CD4-positive, CD25-positive, alpha-beta regulatory T cell (primary cell): ENCODE measurements around the gene EEA1. TPM values are rescaled to one million over a fixed set of nuclear protein-coding genes. Genes with fewer than 3 reads are reported as not detected.

Source experiments
- ATAC-seq, 2 donors: fragments of 150-1000 bp; cut with Tn5 transposase; one replicate each; pipeline ENCODE4 v1.10.0; 2021; ENCODE audit warnings: low read depth in 2 of 2, moderate number of reproducible peaks in 2 of 2, moderate library complexity in 1 of 2
- DNase-seq, 3 donors: peaks; one replicate each; pipeline versions ENCODE4 v3.0.0 to v3.0.0-alpha.2; 2012 to 2022; ENCODE audit warnings: mixed read lengths in 1 of 3
- H3K27ac ChIP-seq: one replicate; pipeline ENCODE4 v1.7.0; 2013; ENCODE audit warnings: mild to moderate bottlenecking, low read length; ENCODE audit not compliant: insufficient read depth, poor library complexity, severe bottlenecking
- H3K27me3 ChIP-seq: one replicate; pipeline ENCODE4 v1.7.0; 2013; ENCODE audit warnings: low read length; ENCODE audit not compliant: control insufficient read depth, insufficient read depth
- H3K36me3 ChIP-seq: one replicate; pipeline ENCODE4 v1.7.0; 2013; ENCODE audit warnings: mild to moderate bottlenecking, low read length, moderate library complexity; ENCODE audit not compliant: control insufficient read depth, insufficient read depth
- H3K4me1 ChIP-seq: 2 replicates; pipeline ENCODE4 v1.7.0; 2013; ENCODE audit warnings: mild to moderate bottlenecking, low read length; ENCODE audit not compliant: insufficient read depth, control insufficient read depth, poor library complexity, severe bottlenecking
- H3K4me3 ChIP-seq: one replicate; pipeline ENCODE4 v1.7.0; 2013; ENCODE audit warnings: low read depth, mild to moderate bottlenecking, low read length, moderate library complexity
- H3K9me3 ChIP-seq, 2 experiments: 1 replicate in 1 of 2; 2 replicates in 1 of 2; pipeline ENCODE4 v1.7.0; 2013; ENCODE audit warnings: low read length in 2 of 2, mild to moderate bottlenecking in 1 of 2, moderate library complexity in 1 of 2; ENCODE audit not compliant: control insufficient read depth in 2 of 2
- H3K27ac Mint-ChIP-seq, 3 donors: one replicate each; pipeline ENCODE4 v1.8.0; 2020 to 2022; ENCODE audit warnings: mild to moderate bottlenecking in 3 of 3, mixed read lengths in 3 of 3, moderate library complexity in 2 of 3
- H3K27me3 Mint-ChIP-seq: one replicate; pipeline ENCODE4 v1.8.0; 2022; ENCODE audit warnings: mild to moderate bottlenecking, mixed read lengths
- H3K36me3 Mint-ChIP-seq: one replicate; pipeline ENCODE4 v1.8.0; 2020; ENCODE audit warnings: mixed read lengths
- H3K4me1 Mint-ChIP-seq, 4 donors: one replicate each; pipeline ENCODE4 v1.8.0; 2020 to 2022; ENCODE audit warnings: mixed read lengths in 4 of 4, mild to moderate bottlenecking in 1 of 4
- H3K4me3 Mint-ChIP-seq, 4 donors: one replicate each; pipeline ENCODE4 v1.8.0; 2020 to 2022; ENCODE audit warnings: mild to moderate bottlenecking in 4 of 4, mixed read lengths in 4 of 4, moderate library complexity in 3 of 4
- H3K9me3 Mint-ChIP-seq, 7 donors: one replicate each; pipeline ENCODE4 v1.8.0; 2020 to 2022; ENCODE audit warnings: mixed read lengths in 7 of 7, mild to moderate bottlenecking in 3 of 7, moderate library complexity in 2 of 7
- polyA plus RNA-seq, 4 donors: library from polyadenylated mRNA; unstranded; fragments of 300-500 nt; fragmentation: Illumina TruSeq; gene quantifications; one replicate each; pipeline ENCODE4 v1.2.3, GENCODE V29; 2021
- total RNA-seq: library from RNA; stranded (reverse); gene quantifications from one replicate; pipeline ENCODE4 v1.2.3, GENCODE V29; 2022

The EEA1 gene
- total RNA-seq (11.8 TPM), polyA plus RNA-seq (1 to 10 TPM; 5.8 to 9.0 (median 6.6) TPM)

- Mint-ChIP-seq H3K4me3 (peak within 1 kb of the TSS; percentile 89 to 94 (median 92)), H3K36me3 (peaks cover 4% of the 10 kb centered on the region), H3K27me3 (no peaks in the 10 kb centered on the region), H3K27ac (peak within 1 kb of the TSS; percentile 90 to 98 (median 95)), H3K4me1 (peaks cover 16 to 38% (median 27%) of the 10 kb centered on the region in 4 donors), H3K9me3 (peaks cover 0 to 1% (median 0%) of the 10 kb centered on the region in 7 donors)
- Histone ChIP-seq H3K4me3 (peak within 1 kb of the TSS; percentile 94), H3K9me3 (no peaks in the 10 kb centered on the region), H3K27me3 (no peaks in the 10 kb centered on the region), H3K36me3 (no peaks in the 10 kb centered on the region), H3K4me1 (peaks cover 30% of the 10 kb centered on the region), H3K27ac (peak within 1 kb of the TSS; percentile 92)
- DNase-seq, result peak; percentile 92 to 97 (median 93)
- peak; percentile 86 to 89 for ATAC-seq
These were observed at the start of gene EEA1 for GRCh38 chr12:92928962-92929915. EEA1 (minus strand) TSS chr12:92929295; CDS start chr12:92929066, 229 bp downstream.

DNA sequence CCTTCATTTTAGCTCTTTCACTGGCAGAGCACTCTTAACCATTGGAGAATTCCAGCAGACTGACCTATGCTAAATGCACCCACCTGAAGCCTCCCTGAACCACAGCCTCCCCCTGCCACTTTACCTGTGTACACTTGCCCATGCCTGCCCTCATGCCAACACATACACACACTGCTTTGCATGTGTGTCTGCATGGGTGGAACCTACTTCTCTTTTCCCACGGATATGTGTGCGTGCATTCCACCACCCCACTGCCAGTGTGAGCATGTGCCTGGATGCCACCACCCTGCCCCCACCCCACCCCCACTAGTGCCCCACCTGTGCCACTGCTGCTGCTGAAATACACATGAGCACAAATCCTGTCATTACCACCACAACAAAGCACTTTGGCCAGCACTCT is 49.5 kb upstream of the EEA1 start:
- Mint-ChIP-seq H3K4me3 (no peak overlapping the region), H3K27ac (no peak overlapping the region), H3K36me3 (no peaks in the 10 kb centered on the region), H3K4me1 (peaks cover 0 to 11% (median 3%) of the 10 kb centered on the region in 4 donors), H3K27me3 (peaks cover 16% of the 10 kb centered on the region), H3K9me3 (peaks cover 0 to 18% (median 4%) of the 10 kb centered on the region in 7 donors)
- Histone ChIP-seq H3K4me3 (no peak overlapping the region), H3K9me3 (peaks cover 7 to 11% of the 10 kb centered on the region in 2 experiments), H3K27me3 (peaks cover 2% of the 10 kb centered on the region), H3K36me3 (no peaks in the 10 kb centered on the region), H3K4me1 (no peaks in the 10 kb centered on the region), H3K27ac (no peak overlapping the region)
- DNase-seq (no peak), ATAC-seq (no peak)

DNA sequence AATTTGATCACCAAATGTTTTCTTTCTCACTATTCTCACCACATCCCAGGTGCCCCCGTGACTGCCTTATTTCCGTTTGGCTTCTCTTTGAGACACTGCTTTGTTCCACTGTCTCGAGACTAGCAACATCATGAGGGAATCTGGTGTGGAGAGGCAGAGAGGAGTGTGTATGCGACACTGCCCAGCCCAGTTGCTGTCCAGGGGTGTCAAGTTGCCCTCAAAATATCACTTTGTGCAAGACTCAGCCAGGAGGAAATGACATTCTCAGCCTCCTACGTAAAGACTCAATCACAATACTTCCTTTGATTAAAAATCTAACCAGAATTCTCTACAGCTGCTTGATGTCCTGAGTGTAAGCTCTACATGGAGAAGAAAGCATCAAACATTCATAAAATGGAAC is 48.2 kb upstream of the EEA1 start:
- ATAC-seq (no peak), DNase-seq (no peak)
- H3K36me3 Mint-ChIP-seq, result peaks cover 3% of the 10 kb centered on the region
- Histone ChIP-seq H3K27me3 (peaks cover 2% of the 10 kb centered on the region), H3K9me3 (peaks cover 7 to 11% of the 10 kb centered on the region in 2 experiments), H3K4me3 (no peak overlapping the region), H3K36me3 (no peaks in the 10 kb centered on the region), H3K4me1 (no peaks in the 10 kb centered on the region), H3K27ac (no peak overlapping the region)
- H3K4me1 Mint-ChIP-seq, result peaks cover 0 to 11% (median 3%) of the 10 kb centered on the region in 4 donors
- peak overlapping the region in 2 of 4 donors; percentile 7 to 15 for H3K4me3 Mint-ChIP-seq
- H3K27me3 Mint-ChIP-seq, result peaks cover 18% of the 10 kb centered on the region
- H3K27ac Mint-ChIP-seq, result no peak overlapping the region
- H3K9me3 Mint-ChIP-seq, result peaks cover 0 to 18% (median 4%) of the 10 kb centered on the region in 7 donors

- no peak for DNase-seq
- no peak for ATAC-seq
- no peak overlapping the region for H3K4me3 ChIP-seq
- H3K36me3 ChIP-seq, result no peaks in the 10 kb centered on the region
- Mint-ChIP-seq H3K9me3 (peaks cover 0 to 5% (median 1%) of the 10 kb centered on the region in 7 donors), H3K36me3 (peaks cover 3% of the 10 kb centered on the region), H3K4me1 (peaks cover 0 to 11% (median 3%) of the 10 kb centered on the region in 4 donors), H3K27ac (no peak overlapping the region), H3K27me3 (peaks cover 19% of the 10 kb centered on the region), H3K4me3 (no peak overlapping the region)
- H3K9me3 ChIP-seq, result peaks cover 7 to 9% of the 10 kb centered on the region in 2 experiments
- no peak overlapping the region for H3K27ac ChIP-seq
- peaks cover 2% of the 10 kb centered on the region for H3K27me3 ChIP-seq
- H3K4me1 ChIP-seq, result no peaks in the 10 kb centered on the region
These were observed 45.7 kb upstream of the EEA1 start for GRCh38 chr12:92974759-92975158.

DNA sequence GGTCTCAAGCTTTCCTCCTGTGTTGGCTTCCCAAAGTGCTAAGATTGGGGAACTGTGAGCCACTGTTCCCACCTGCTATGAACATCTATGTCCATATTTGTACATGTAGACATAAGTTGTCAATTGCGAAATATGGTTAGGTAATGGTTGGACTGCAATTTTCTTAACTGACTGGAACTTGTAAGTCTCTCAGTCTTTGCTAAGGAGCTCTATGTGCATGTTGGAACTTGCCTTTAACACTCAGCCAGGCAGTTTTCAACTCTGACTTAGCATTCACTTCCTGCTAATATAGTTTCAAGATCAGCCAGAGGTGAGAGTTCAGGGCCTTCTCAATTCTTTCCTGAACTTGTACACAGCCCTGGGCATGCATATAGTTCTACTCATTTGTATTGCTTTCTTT is 44.5 kb upstream of the EEA1 start:
- H3K4me1 ChIP-seq, result no peaks in the 10 kb centered on the region
- DNase-seq, result peak in 1 of 3 donors; percentile 46
- ATAC-seq, result no peak
- peaks cover 7 to 9% of the 10 kb centered on the region in 2 experiments for H3K9me3 ChIP-seq
- H3K4me3 Mint-ChIP-seq, result no peak overlapping the region
- no peak overlapping the region for H3K4me3 ChIP-seq
- H3K36me3 ChIP-seq, result no peaks in the 10 kb centered on the region
- peaks cover 19% of the 10 kb centered on the region for H3K27me3 Mint-ChIP-seq
- H3K36me3 Mint-ChIP-seq, result peaks cover 3% of the 10 kb centered on the region
- peaks cover 2% of the 10 kb centered on the region for H3K27me3 ChIP-seq
- peaks cover 0 to 5% (median 1%) of the 10 kb centered on the region in 7 donors for H3K9me3 Mint-ChIP-seq
- no peak overlapping the region for H3K27ac ChIP-seq
- H3K27ac Mint-ChIP-seq, result no peak overlapping the region
- H3K4me1 Mint-ChIP-seq, result peaks cover 0 to 11% (median 3%) of the 10 kb centered on the region in 4 donors

- no peaks in the 10 kb centered on the region for H3K36me3 ChIP-seq
- peaks cover 7 to 9% of the 10 kb centered on the region in 2 experiments for H3K9me3 ChIP-seq
- no peak overlapping the region for H3K4me3 Mint-ChIP-seq
- no peak overlapping the region for H3K4me3 ChIP-seq
- H3K27me3 ChIP-seq, result peaks cover 2% of the 10 kb centered on the region
- no peaks in the 10 kb centered on the region for H3K4me1 ChIP-seq
- H3K9me3 Mint-ChIP-seq, result peaks cover 0 to 5% (median 1%) of the 10 kb centered on the region in 7 donors
- peaks cover 24% of the 10 kb centered on the region for H3K27me3 Mint-ChIP-seq
- no peak for ATAC-seq
- peaks cover 0 to 5% (median 3%) of the 10 kb centered on the region in 4 donors for H3K4me1 Mint-ChIP-seq
- no peak overlapping the region for H3K27ac Mint-ChIP-seq
- H3K36me3 Mint-ChIP-seq, result peaks cover 3% of the 10 kb centered on the region
- no peak overlapping the region for H3K27ac ChIP-seq
- DNase-seq, result no peak
These were observed 42.9 kb upstream of the EEA1 start for GRCh38 chr12:92971859-92972524.

DNA sequence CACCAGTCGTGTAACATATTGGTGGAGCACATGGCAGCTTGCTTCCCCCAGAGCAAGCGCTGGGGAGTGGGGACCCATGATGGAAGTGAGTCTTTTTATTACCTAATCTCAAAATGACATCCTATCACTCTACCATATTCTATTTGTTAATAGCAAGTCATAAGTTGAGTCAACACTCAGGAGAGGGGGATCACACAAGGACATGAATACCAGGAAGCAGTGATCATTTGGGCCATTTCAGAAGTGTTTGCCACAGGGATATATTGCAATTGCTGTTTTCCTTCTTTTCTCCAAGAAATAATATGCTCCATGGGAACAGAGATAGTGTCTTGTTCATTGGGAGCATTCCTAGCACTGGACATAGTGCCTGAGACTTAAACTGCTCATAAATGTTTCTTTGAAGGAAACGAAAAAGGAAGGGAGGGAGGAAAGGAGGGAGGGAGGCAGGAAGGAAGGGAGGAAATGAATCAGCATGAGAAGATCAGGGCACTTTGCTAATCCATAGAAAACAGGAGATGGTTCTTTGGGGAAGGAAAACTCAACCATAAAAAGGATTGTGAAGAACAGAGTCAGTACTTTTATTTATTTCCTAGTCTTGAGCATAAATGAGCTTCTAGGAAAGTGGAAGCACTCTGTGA is 39.2 kb upstream of the EEA1 start:
- ATAC-seq (no peak), DNase-seq (no peak)
- Histone ChIP-seq H3K27ac (no peak overlapping the region), H3K4me1 (no peaks in the 10 kb centered on the region), H3K9me3 (no peaks in the 10 kb centered on the region), H3K4me3 (no peak overlapping the region), H3K36me3 (no peaks in the 10 kb centered on the region), H3K27me3 (peaks cover 2% of the 10 kb centered on the region)
- H3K27me3 Mint-ChIP-seq, result peaks cover 10% of the 10 kb centered on the region
- peaks cover 3% of the 10 kb centered on the region for H3K36me3 Mint-ChIP-seq
- H3K9me3 Mint-ChIP-seq, result no peaks in the 10 kb centered on the region
- H3K4me1 Mint-ChIP-seq, result peaks cover 0 to 1% (median 0%) of the 10 kb centered on the region in 4 donors
- H3K27ac Mint-ChIP-seq, result no peak overlapping the region
- H3K4me3 Mint-ChIP-seq, result no peak overlapping the region
